PFSK-1 (cell line): Measurements from ENCODE around the gene MEG3.

Experiments used
- FOXP2 ChIP-seq: optimal IDR thresholded peaks from 2 replicates; pipeline ENCODE3; 2011; ENCODE audit warnings: borderline replicate concordance, control low read depth, inconsistent platforms; ENCODE audit not compliant: insufficient read depth; ENCODE audit errors: extremely low read length, extremely low read depth
- POLR2AphosphoS5 ChIP-seq: IDR thresholded peaks from 2 replicates; pipeline ENCODE4 v1.6.1; 2012; ENCODE audit warnings: low read depth, mild to moderate bottlenecking, control low read depth, low read length, moderate library complexity
- REST ChIP-seq, 2 experiments: IDR thresholded peaks; 2 replicates each; pipeline versions ENCODE4 v1.6.1 to v1.8.0; 2011 to 2012; ENCODE audit warnings: low read depth in 2 of 2, low read length in 2 of 2, control low read depth in 1 of 2, inconsistent platforms in 1 of 2, mild to moderate bottlenecking in 1 of 2, moderate library complexity in 1 of 2; ENCODE audit not compliant: insufficient read depth in 1 of 2
- SIN3A ChIP-seq: IDR thresholded peaks from 2 replicates; pipeline ENCODE4 v1.6.1; 2012; ENCODE audit warnings: mild to moderate bottlenecking, low read length, moderate library complexity, borderline replicate concordance; ENCODE audit not compliant: insufficient read depth
- TAF1 ChIP-seq: IDR thresholded peaks from 2 replicates; pipeline ENCODE4 v1.6.1; 2012; ENCODE audit warnings: low read length, control low read depth, borderline replicate concordance; ENCODE audit not compliant: insufficient read depth

- TF ChIP-seq TAF1 (no peak), POLR2AphosphoS5 (no peak), SIN3A (no peak), FOXP2 (no peak), REST (IDR thresholded peaks at IDR 0.05; ENCODE audit: insufficient read depth in 1 of 2, low read depth in 2 of 2, low read length in 2 of 2) (no peak)
Observed at GRCh38 chr14:100884456-100884855, 58.5 kb downstream of the MEG3 start.
